Measurements from ENCODE around the gene CCSER1.
"Not testable (repeated sequence)": the region's sequence is repeated elsewhere in the genome, so short reads cannot be mapped to it uniquely, and the experiment has no call there.

Gene CCSER1

GRCh38 chr4:91113130-91113706 is 986.0 kb downstream of the CCSER1 start:
- no peaks in the 10 kb centered on the region for H3K27me3 Mint-ChIP-seq
- H3K36me3 Mint-ChIP-seq, result no peaks in the 10 kb centered on the region
- ATAC-seq (ENCODE audit: low read depth), result no peak
- no peaks in the 10 kb centered on the region for H3K4me1 Mint-ChIP-seq
- H3K9me3 Mint-ChIP-seq, result no peaks in the 10 kb centered on the region
- no peak overlapping the region for H3K4me3 Mint-ChIP-seq
- no peak for DNase-seq (ENCODE audit: low spot score in 2 of 2)
- no peak overlapping the region for H3K27ac Mint-ChIP-seq

DNA sequence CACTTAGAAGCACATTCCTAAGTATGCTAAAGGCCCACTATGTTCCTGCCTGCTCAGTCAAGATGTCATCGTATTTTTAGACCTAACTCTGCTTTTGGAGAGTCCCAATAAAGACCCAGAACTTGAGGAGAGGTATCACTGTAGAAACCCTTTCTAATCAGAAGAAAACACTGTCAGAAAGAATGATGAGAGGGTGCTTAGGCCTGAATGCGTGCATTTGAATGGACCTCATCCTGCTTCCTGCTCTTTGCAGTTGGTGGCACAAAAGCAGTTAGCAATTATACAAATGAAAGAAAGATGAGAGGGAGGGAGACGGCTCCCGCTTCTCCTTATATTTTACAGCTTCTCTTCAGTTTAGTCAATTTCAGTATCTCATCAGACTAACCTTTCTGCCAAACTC is 987.2 kb downstream of the CCSER1 start:
- ATAC-seq (ENCODE audit: low read depth), result no peak
- H3K36me3 Mint-ChIP-seq, result no peaks in the 10 kb centered on the region
- DNase-seq (ENCODE audit: low spot score in 2 of 2), result no peak
- no peak overlapping the region for H3K27ac Mint-ChIP-seq
- no peaks in the 10 kb centered on the region for H3K4me1 Mint-ChIP-seq
- no peaks in the 10 kb centered on the region for H3K9me3 Mint-ChIP-seq
- no peaks in the 10 kb centered on the region for H3K27me3 Mint-ChIP-seq
- no peak overlapping the region for H3K4me3 Mint-ChIP-seq

GRCh38 chr4:91116861-91117260 is 989.7 kb downstream of the CCSER1 start:
- no peak overlapping the region for H3K27ac Mint-ChIP-seq
- DNase-seq (ENCODE audit: low spot score in 2 of 2), result no peak
- no peaks in the 10 kb centered on the region for H3K36me3 Mint-ChIP-seq
- H3K27me3 Mint-ChIP-seq, result no peaks in the 10 kb centered on the region
- H3K9me3 Mint-ChIP-seq, result no peaks in the 10 kb centered on the region
- ATAC-seq (ENCODE audit: low read depth), result no peak
- no peak overlapping the region for H3K4me3 Mint-ChIP-seq
- no peaks in the 10 kb centered on the region for H3K4me1 Mint-ChIP-seq

GRCh38 chr4:91118597-91118996 is 991.4 kb downstream of the CCSER1 start:
- no peak for DNase-seq (ENCODE audit: low spot score in 2 of 2)
- Mint-ChIP-seq H3K4me1 (no peaks in the 10 kb centered on the region), H3K9me3 (no peaks in the 10 kb centered on the region), H3K27me3 (no peaks in the 10 kb centered on the region), H3K27ac (no peak overlapping the region), H3K4me3 (no peak overlapping the region), H3K36me3 (no peaks in the 10 kb centered on the region)
- no peak for ATAC-seq (ENCODE audit: low read depth)

- ATAC-seq (ENCODE audit: low read depth), result no peak
These were observed 996.5 kb downstream of the CCSER1 start for GRCh38 chr4:91123742-91124141.

GRCh38 chr4:91127192-91127591 is 1000.0 kb downstream of the CCSER1 start:
- no peak overlapping the region for H3K27ac Mint-ChIP-seq
- H3K36me3 Mint-ChIP-seq, result no peaks in the 10 kb centered on the region

More at GRCh38 chr4:91123742-91124141, 996.5 kb downstream of the CCSER1 start:
- Mint-ChIP-seq H3K4me3 (no peak overlapping the region), H3K4me1 (no peaks in the 10 kb centered on the region), H3K27ac (no peak overlapping the region), H3K9me3 (no peaks in the 10 kb centered on the region), H3K36me3 (no peaks in the 10 kb centered on the region), H3K27me3 (no peaks in the 10 kb centered on the region)
- no peak for DNase-seq (ENCODE audit: low spot score in 2 of 2)

GRCh38 chr4:91127831-91128230 is 1000.6 kb downstream of the CCSER1 start:
- Mint-ChIP-seq H3K4me3 (no peak overlapping the region), H3K9me3 (no peaks in the 10 kb centered on the region), H3K36me3 (no peaks in the 10 kb centered on the region), H3K27me3 (no peaks in the 10 kb centered on the region), H3K4me1 (no peaks in the 10 kb centered on the region), H3K27ac (no peak overlapping the region)
- DNase-seq (ENCODE audit: low spot score in 2 of 2) (no peak), ATAC-seq (ENCODE audit: low read depth) (no peak)

More at GRCh38 chr4:91127192-91127591, 1000.0 kb downstream of the CCSER1 start:
- Mint-ChIP-seq H3K27me3 (no peaks in the 10 kb centered on the region), H3K9me3 (no peaks in the 10 kb centered on the region), H3K4me1 (no peaks in the 10 kb centered on the region), H3K4me3 (no peak overlapping the region)
- ATAC-seq (ENCODE audit: low read depth) (no peak), DNase-seq (ENCODE audit: low spot score in 2 of 2) (no peak)

GRCh38 chr4:91128519-91128918 is 1001.3 kb downstream of the CCSER1 start:
- Mint-ChIP-seq H3K4me3 (no peak overlapping the region), H3K36me3 (no peaks in the 10 kb centered on the region), H3K27ac (no peak overlapping the region), H3K4me1 (no peaks in the 10 kb centered on the region), H3K27me3 (no peaks in the 10 kb centered on the region), H3K9me3 (peaks cover 1% of the 10 kb centered on the region)
- DNase-seq (ENCODE audit: low spot score in 2 of 2), result no peak
- no peak for ATAC-seq (ENCODE audit: low read depth)

GRCh38 chr4:91147067-91147466 is 1019.9 kb downstream of the CCSER1 start:
- no peak for ATAC-seq (ENCODE audit: low read depth)

GRCh38 chr4:91154041-91154440 is 1026.8 kb downstream of the CCSER1 start:
- not testable (repeated sequence) for H3K4me1 Mint-ChIP-seq; H3K27ac Mint-ChIP-seq; ATAC-seq (ENCODE audit: low read depth); H3K27me3 Mint-ChIP-seq; H3K36me3 Mint-ChIP-seq; H3K4me3 Mint-ChIP-seq; DNase-seq (ENCODE audit: low spot score in 2 of 2)
- H3K9me3 Mint-ChIP-seq, result peaks cover 17% of the 10 kb centered on the region

More at GRCh38 chr4:91147067-91147466, 1019.9 kb downstream of the CCSER1 start:
- H3K4me1 Mint-ChIP-seq, result no peaks in the 10 kb centered on the region
- peaks cover 4% of the 10 kb centered on the region for H3K36me3 Mint-ChIP-seq
- no peak for DNase-seq (ENCODE audit: low spot score in 2 of 2)
- no peak overlapping the region for H3K27ac Mint-ChIP-seq
- no peaks in the 10 kb centered on the region for H3K27me3 Mint-ChIP-seq
- H3K4me3 Mint-ChIP-seq, result no peak overlapping the region
- peaks cover 17% of the 10 kb centered on the region for H3K9me3 Mint-ChIP-seq

- DNase-seq (ENCODE audit: low spot score in 2 of 2); H3K9me3 Mint-ChIP-seq; ATAC-seq (ENCODE audit: low read depth); H3K36me3 Mint-ChIP-seq; H3K4me1 Mint-ChIP-seq; H3K27me3 Mint-ChIP-seq; H3K27ac Mint-ChIP-seq; H3K4me3 Mint-ChIP-seq: not testable (repeated sequence)
These were observed 1040.9 kb downstream of the CCSER1 start for GRCh38 chr4:91167864-91168653.

DNA sequence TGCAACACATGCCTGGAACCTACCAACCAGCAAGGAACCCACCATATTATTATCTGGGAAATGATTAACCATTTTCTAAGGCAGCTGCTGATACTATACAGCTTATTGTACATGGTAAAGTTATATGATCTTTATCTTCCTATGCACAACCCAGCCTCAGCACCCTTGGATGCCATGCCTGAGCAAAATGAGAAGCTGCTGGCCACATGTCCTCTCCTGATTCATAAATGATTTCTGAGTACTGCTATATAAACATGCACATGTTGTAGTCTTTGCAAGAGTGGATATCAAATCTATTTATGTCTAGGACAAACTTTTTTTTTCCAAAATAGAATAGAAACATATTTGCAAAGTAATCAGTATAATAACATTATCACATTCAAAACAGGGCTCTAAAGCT is 1043.6 kb downstream of the CCSER1 start:
- Mint-ChIP-seq H3K27me3 (no peaks in the 10 kb centered on the region), H3K9me3 (peaks cover 2% of the 10 kb centered on the region), H3K36me3 (peaks cover 2% of the 10 kb centered on the region), H3K4me3 (no peak overlapping the region), H3K27ac (no peak overlapping the region), H3K4me1 (no peaks in the 10 kb centered on the region)
- no peak for ATAC-seq (ENCODE audit: low read depth)
- no peak for DNase-seq (ENCODE audit: low spot score in 2 of 2)

GRCh38 chr4:91171217-91171616 is 1044.0 kb downstream of the CCSER1 start:
- no peak for ATAC-seq (ENCODE audit: low read depth)
- no peaks in the 10 kb centered on the region for H3K27me3 Mint-ChIP-seq

DNA sequence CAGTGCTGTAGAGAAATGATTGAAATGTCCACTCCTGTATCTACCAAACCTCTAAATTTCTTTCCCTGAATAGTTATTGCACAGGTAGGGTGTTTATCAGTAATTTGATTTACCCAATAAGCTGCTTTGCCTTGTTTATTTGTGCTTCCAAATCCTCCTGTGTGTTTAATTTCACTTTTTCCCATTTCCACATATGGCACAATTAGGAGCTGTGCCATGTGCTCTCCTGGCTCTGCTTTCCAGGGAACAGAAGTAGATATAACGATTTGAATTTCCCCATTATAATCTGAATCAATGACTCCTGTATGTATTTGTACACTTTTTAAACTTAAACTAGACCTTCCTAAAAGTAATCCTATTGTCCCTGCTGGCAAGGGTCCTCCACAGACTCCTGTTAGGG is 1057.9 kb downstream of the CCSER1 start:
- not testable (repeated sequence) for DNase-seq (ENCODE audit: low spot score in 2 of 2); H3K36me3 Mint-ChIP-seq; H3K9me3 Mint-ChIP-seq; H3K4me3 Mint-ChIP-seq; H3K27me3 Mint-ChIP-seq; H3K27ac Mint-ChIP-seq; H3K4me1 Mint-ChIP-seq; ATAC-seq (ENCODE audit: low read depth)

More at GRCh38 chr4:91171217-91171616, 1044.0 kb downstream of the CCSER1 start:
- H3K36me3 Mint-ChIP-seq, result peaks cover 2% of the 10 kb centered on the region
- no peaks in the 10 kb centered on the region for H3K4me1 Mint-ChIP-seq
- H3K4me3 Mint-ChIP-seq, result no peak overlapping the region
- H3K27ac Mint-ChIP-seq, result no peak overlapping the region
- peaks cover 2% of the 10 kb centered on the region for H3K9me3 Mint-ChIP-seq
- no peak for DNase-seq (ENCODE audit: low spot score in 2 of 2)

- Mint-ChIP-seq H3K4me3 (no peak overlapping the region), H3K36me3 (no peaks in the 10 kb centered on the region), H3K27me3 (no peaks in the 10 kb centered on the region), H3K27ac (no peak overlapping the region), H3K4me1 (no peaks in the 10 kb centered on the region), H3K9me3 (no peaks in the 10 kb centered on the region)
- ATAC-seq (ENCODE audit: low read depth), result no peak
- no peak for DNase-seq (ENCODE audit: low spot score in 2 of 2)
These were observed 1071.8 kb downstream of the CCSER1 start for GRCh38 chr4:91198951-91199350.
